ENCODE results near the gene PLCXD3. TPM values are rescaled to one million over a fixed set of nuclear protein-coding genes. Genes with fewer than 3 reads are reported as not detected.

PLCXD3 gene
- total and polyA plus RNA-seq, 4 experiments from 2014 or later: not detected

- Mint-ChIP-seq H3K4me3 (no peak overlapping the region), H3K27me3 (no peaks in the 10 kb centered on the region), H3K27ac (no peak overlapping the region), H3K4me1 (no peaks in the 10 kb centered on the region), H3K9me3 (peaks cover 0 to 6% (median 1%) of the 10 kb centered on the region in 8 donors), H3K36me3 (no peaks in the 10 kb centered on the region)
- H3K4me1 ChIP-seq (ENCODE audit: insufficient read depth, low read length): no peaks in the 10 kb centered on the region
- H3K9me3 ChIP-seq (ENCODE audit: control insufficient read depth in 1 of 2, low read length in 2 of 2): no peaks in the 10 kb centered on the region
- H3K4me3 ChIP-seq (ENCODE audit: low read length in 2 of 2): no peak overlapping the region
- CTCF ChIA-PET (ENCODE audit: partially characterized antibody): interaction anchor here (1.6 kb wide), 1 partner anchor 10 kb away, joined by 4 read pairs; no protein-coding TSS in a partner anchor
- H3K27ac ChIP-seq (ENCODE audit: low read depth, low read length): no peak overlapping the region
- POLR2A ChIA-PET (ENCODE audit: partially characterized antibody): no interaction called here
- intact Hi-C loops (cut with micrococcal nuclease): no loop called here
- H3K36me3 ChIP-seq (ENCODE audit: insufficient read depth, low read length): no peaks in the 10 kb centered on the region
- DNase-seq: no peak
- H3K27me3 ChIP-seq (ENCODE audit: insufficient read depth, low read length): no peaks in the 10 kb centered on the region
Observed at GRCh38 chr5:41370482-41370881, 139.9 kb downstream of the PLCXD3 start.

- no peaks in the 10 kb centered on the region for H3K9me3 ChIP-seq (ENCODE audit: control insufficient read depth in 1 of 2, low read length in 2 of 2)
- ChIA-PET CTCF (ENCODE audit: partially characterized antibody) (interaction anchor here (1.6 kb wide), 1 partner anchor 10 kb away, joined by 4 read pairs; no protein-coding TSS in a partner anchor), POLR2A (ENCODE audit: partially characterized antibody) (no interaction called here)
- Mint-ChIP-seq H3K27ac (no peak overlapping the region), H3K9me3 (peaks cover 0 to 6% (median 1%) of the 10 kb centered on the region in 8 donors), H3K4me3 (no peak overlapping the region), H3K27me3 (no peaks in the 10 kb centered on the region), H3K4me1 (no peaks in the 10 kb centered on the region), H3K36me3 (no peaks in the 10 kb centered on the region)
- intact Hi-C loops (cut with micrococcal nuclease): no loop called here
- H3K27ac ChIP-seq (ENCODE audit: low read depth, low read length): no peak overlapping the region
- no peaks in the 10 kb centered on the region for H3K36me3 ChIP-seq (ENCODE audit: insufficient read depth, low read length)
- H3K27me3 ChIP-seq (ENCODE audit: insufficient read depth, low read length): no peaks in the 10 kb centered on the region
- H3K4me3 ChIP-seq (ENCODE audit: low read length in 2 of 2): no peak overlapping the region
- H3K4me1 ChIP-seq (ENCODE audit: insufficient read depth, low read length): no peaks in the 10 kb centered on the region
- no peak for DNase-seq
Observed at GRCh38 chr5:41369799-41370198, 140.6 kb downstream of the PLCXD3 start.

- DNase-seq: no peak
- Mint-ChIP-seq H3K4me1 (no peaks in the 10 kb centered on the region), H3K27ac (no peak overlapping the region), H3K9me3 (peaks cover 0 to 5% (median under 1%) of the 10 kb centered on the region in 8 donors), H3K36me3 (no peaks in the 10 kb centered on the region), H3K4me3 (no peak overlapping the region), H3K27me3 (no peaks in the 10 kb centered on the region)
- ChIA-PET POLR2A (ENCODE audit: partially characterized antibody) (no interaction called here), CTCF (ENCODE audit: partially characterized antibody) (no interaction called here)
- intact Hi-C loops (cut with micrococcal nuclease): no loop called here
- no peak overlapping the region for H3K27ac ChIP-seq (ENCODE audit: low read depth, low read length)
- no peaks in the 10 kb centered on the region for H3K4me1 ChIP-seq (ENCODE audit: insufficient read depth, low read length)
- no peaks in the 10 kb centered on the region for H3K9me3 ChIP-seq (ENCODE audit: control insufficient read depth in 1 of 2, low read length in 2 of 2)
- no peaks in the 10 kb centered on the region for H3K36me3 ChIP-seq (ENCODE audit: insufficient read depth, low read length)
- H3K27me3 ChIP-seq (ENCODE audit: insufficient read depth, low read length): no peaks in the 10 kb centered on the region
- no peak overlapping the region for H3K4me3 ChIP-seq (ENCODE audit: low read length in 2 of 2)
Observed at GRCh38 chr5:41368158-41368557, 142.2 kb downstream of the PLCXD3 start.

GRCh38 chr5:41365369-41365768, 145.0 kb downstream of the PLCXD3 start:
- Mint-ChIP-seq H3K27ac (no peak overlapping the region), H3K4me3 (no peak overlapping the region), H3K36me3 (no peaks in the 10 kb centered on the region), H3K4me1 (no peaks in the 10 kb centered on the region), H3K27me3 (no peaks in the 10 kb centered on the region), H3K9me3 (peaks cover 0 to 4% (median 0%) of the 10 kb centered on the region in 8 donors)
- CTCF ChIA-PET (ENCODE audit: partially characterized antibody): no interaction called here
- H3K27ac ChIP-seq (ENCODE audit: low read depth, low read length): no peak overlapping the region
- H3K4me1 ChIP-seq (ENCODE audit: insufficient read depth, low read length): no peaks in the 10 kb centered on the region
- no peak for DNase-seq
- POLR2A ChIA-PET (ENCODE audit: partially characterized antibody): no interaction called here
- no peaks in the 10 kb centered on the region for H3K9me3 ChIP-seq (ENCODE audit: control insufficient read depth in 1 of 2, low read length in 2 of 2)
- H3K4me3 ChIP-seq (ENCODE audit: low read length in 2 of 2): no peak overlapping the region
- H3K27me3 ChIP-seq (ENCODE audit: insufficient read depth, low read length): no peaks in the 10 kb centered on the region
- H3K36me3 ChIP-seq (ENCODE audit: insufficient read depth, low read length): no peaks in the 10 kb centered on the region
- intact Hi-C loops (cut with micrococcal nuclease): no loop called here

GRCh38 chr5:41364346-41364745, 146.1 kb downstream of the PLCXD3 start:
- Histone ChIP-seq H3K27me3 (ENCODE audit: insufficient read depth, low read length) (no peaks in the 10 kb centered on the region), H3K4me3 (ENCODE audit: low read length in 2 of 2) (no peak overlapping the region), H3K9me3 (ENCODE audit: control insufficient read depth in 1 of 2, low read length in 2 of 2) (no peaks in the 10 kb centered on the region), H3K36me3 (ENCODE audit: insufficient read depth, low read length) (no peaks in the 10 kb centered on the region), H3K27ac (ENCODE audit: low read depth, low read length) (no peak overlapping the region), H3K4me1 (ENCODE audit: insufficient read depth, low read length) (no peaks in the 10 kb centered on the region)
- Mint-ChIP-seq H3K27ac (no peak overlapping the region), H3K27me3 (no peaks in the 10 kb centered on the region), H3K4me1 (no peaks in the 10 kb centered on the region), H3K4me3 (no peak overlapping the region), H3K9me3 (peaks cover 0 to 4% (median 0%) of the 10 kb centered on the region in 8 donors), H3K36me3 (no peaks in the 10 kb centered on the region)
- no peak for DNase-seq
- POLR2A ChIA-PET (ENCODE audit: partially characterized antibody): no interaction called here
- CTCF ChIA-PET (ENCODE audit: partially characterized antibody): no interaction called here
- intact Hi-C loops (cut with micrococcal nuclease): no loop called here

GRCh38 chr5:41363343-41363986, 146.9 kb downstream of the PLCXD3 start:
- no peak for DNase-seq
- no peaks in the 10 kb centered on the region for H3K36me3 Mint-ChIP-seq
- no peak overlapping the region for H3K4me3 Mint-ChIP-seq
- H3K4me1 Mint-ChIP-seq: no peaks in the 10 kb centered on the region
- ChIA-PET CTCF (ENCODE audit: partially characterized antibody) (no interaction called here), POLR2A (ENCODE audit: partially characterized antibody) (no interaction called here)
- Histone ChIP-seq H3K36me3 (ENCODE audit: insufficient read depth, low read length) (no peaks in the 10 kb centered on the region), H3K4me3 (ENCODE audit: low read length in 2 of 2) (no peak overlapping the region), H3K27me3 (ENCODE audit: insufficient read depth, low read length) (no peaks in the 10 kb centered on the region), H3K4me1 (ENCODE audit: insufficient read depth, low read length) (no peaks in the 10 kb centered on the region), H3K9me3 (ENCODE audit: control insufficient read depth in 1 of 2, low read length in 2 of 2) (no peaks in the 10 kb centered on the region), H3K27ac (ENCODE audit: low read depth, low read length) (no peak overlapping the region)
- H3K27ac Mint-ChIP-seq: no peak overlapping the region
- H3K27me3 Mint-ChIP-seq: no peaks in the 10 kb centered on the region
- intact Hi-C loops (cut with micrococcal nuclease): no loop called here
- H3K9me3 Mint-ChIP-seq: peaks cover 0 to 3% (median 0%) of the 10 kb centered on the region in 8 donors

GRCh38 chr5:41356786-41357185, 153.6 kb downstream of the PLCXD3 start:
- no peak overlapping the region for H3K4me3 Mint-ChIP-seq
- Histone ChIP-seq H3K4me1 (ENCODE audit: insufficient read depth, low read length) (no peaks in the 10 kb centered on the region), H3K27me3 (ENCODE audit: insufficient read depth, low read length) (no peaks in the 10 kb centered on the region), H3K9me3 (ENCODE audit: control insufficient read depth in 1 of 2, low read length in 2 of 2) (no peaks in the 10 kb centered on the region), H3K4me3 (ENCODE audit: low read length in 2 of 2) (no peak overlapping the region), H3K27ac (ENCODE audit: low read depth, low read length) (no peak overlapping the region), H3K36me3 (ENCODE audit: insufficient read depth, low read length) (no peaks in the 10 kb centered on the region)
- peaks cover 0 to 2% of the 10 kb centered on the region in 2 donors for H3K27me3 Mint-ChIP-seq
- CTCF ChIA-PET (ENCODE audit: partially characterized antibody): interaction anchor here (1.1 kb wide), 1 partner anchor 12 kb away, joined by 3 read pairs; no protein-coding TSS in a partner anchor
- peaks cover 0 to 4% (median under 1%) of the 10 kb centered on the region in 8 donors for H3K9me3 Mint-ChIP-seq
- intact Hi-C loops (cut with micrococcal nuclease): no loop called here
- no peaks in the 10 kb centered on the region for H3K36me3 Mint-ChIP-seq
- no peak overlapping the region for H3K27ac Mint-ChIP-seq
- POLR2A ChIA-PET (ENCODE audit: partially characterized antibody): no interaction called here
- no peak for DNase-seq
- no peaks in the 10 kb centered on the region for H3K4me1 Mint-ChIP-seq

Data from CD4-positive, alpha-beta memory T cell (primary cell).